CD4-positive, alpha-beta T cell treated with Interleukin-2 at 100 ng/mL for 4 hours (primary cell): ENCODE data around the gene PDE6A.
"Not testable (repeated sequence)": the region's sequence is repeated elsewhere in the genome, so short reads cannot be mapped to it uniquely, and the experiment has no call there.

Experiments used
- DNase-seq: peaks from one replicate; pipeline ENCODE4 v3.0.0-alpha.2; 2020; ENCODE audit warnings: low spot score

PDE6A gene

DNA sequence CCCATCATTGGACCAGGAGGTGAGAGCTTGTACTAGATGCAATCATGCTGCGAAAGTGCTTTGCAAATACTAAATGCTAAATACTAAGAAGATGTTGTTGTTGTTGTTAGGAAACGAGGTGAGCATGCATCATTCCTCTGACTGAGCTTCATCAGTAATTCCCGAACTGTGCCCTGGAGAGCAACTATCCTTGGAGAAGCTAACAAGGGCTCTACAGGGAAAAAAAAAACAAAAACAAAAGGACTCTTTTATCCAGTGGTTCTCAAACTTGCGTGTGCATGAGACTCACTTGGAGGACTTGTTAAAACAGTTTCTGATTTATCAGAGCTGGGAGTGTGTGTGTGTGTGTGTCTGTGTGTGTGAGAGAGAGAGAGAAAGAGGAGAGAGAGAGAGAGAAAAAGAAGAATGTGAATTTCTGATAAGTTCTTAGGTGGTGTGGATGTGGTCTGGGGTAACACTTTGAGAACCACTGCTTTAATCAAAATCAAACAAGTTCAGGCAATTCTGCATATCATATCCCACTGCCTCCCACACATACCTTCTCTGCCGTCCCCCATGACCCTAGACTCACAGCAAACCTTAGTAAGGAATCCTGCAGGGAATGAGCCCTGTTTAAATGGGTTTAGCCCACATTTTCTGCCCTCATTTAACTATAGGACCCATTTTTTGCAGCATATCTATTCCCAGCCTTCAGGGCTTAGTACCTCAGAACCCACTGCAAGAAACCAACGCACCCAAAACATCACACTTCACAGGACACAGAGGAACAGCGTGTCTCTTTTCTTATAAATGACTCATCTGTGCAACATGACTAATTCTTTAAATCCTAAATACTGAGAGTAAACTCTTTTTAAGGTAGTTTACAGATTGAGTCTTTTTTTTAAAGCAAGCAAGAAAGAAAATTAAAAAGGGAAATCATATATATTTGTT, 48.9 kb downstream of the PDE6A start:
- no peak for DNase-seq

DNA sequence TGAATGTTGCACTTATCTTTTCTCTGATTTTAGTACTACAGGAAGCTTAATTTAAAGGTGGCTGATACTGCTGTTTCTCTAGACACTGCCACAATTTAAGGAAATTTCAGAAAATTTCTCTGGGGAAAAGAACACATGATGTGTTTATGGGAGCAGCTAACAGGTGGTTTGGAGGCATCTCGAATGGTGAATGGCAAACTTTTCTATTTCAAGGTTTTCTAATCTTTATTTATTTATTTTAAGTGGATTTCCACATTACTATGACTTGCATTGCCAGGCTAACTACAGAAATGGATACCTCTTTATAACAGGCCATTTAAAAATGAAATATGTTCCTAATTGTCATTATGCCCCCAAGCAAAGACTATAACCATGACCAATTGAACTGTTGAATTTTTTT, 50.4 kb downstream of the PDE6A start:
- DNase-seq: no peak

DNA sequence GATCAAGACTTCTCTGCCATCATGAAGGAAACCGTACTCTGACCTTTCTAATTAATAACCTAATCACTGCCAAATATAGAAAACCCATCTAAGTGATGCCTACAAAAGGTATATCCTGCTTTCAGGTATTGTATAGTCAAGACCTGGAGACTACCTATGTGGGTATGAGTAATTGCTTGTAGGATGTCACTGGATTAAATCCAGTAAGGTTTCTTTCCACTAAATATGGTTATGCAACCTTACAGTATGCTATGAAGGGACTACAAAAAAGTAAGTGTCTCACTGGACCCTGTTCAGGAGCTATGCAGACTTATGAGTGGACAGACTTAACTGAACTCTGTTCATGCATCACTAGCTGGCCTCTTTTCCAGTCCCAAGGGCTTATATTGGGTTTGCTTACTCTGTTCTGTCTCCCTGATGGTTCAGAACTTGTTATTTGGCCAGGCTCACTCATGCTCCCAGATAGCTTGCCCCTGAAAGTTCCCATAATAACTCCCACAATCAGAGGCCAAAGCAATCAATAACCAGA, 51.1 kb downstream of the PDE6A start:
- DNase-seq: no peak

DNA sequence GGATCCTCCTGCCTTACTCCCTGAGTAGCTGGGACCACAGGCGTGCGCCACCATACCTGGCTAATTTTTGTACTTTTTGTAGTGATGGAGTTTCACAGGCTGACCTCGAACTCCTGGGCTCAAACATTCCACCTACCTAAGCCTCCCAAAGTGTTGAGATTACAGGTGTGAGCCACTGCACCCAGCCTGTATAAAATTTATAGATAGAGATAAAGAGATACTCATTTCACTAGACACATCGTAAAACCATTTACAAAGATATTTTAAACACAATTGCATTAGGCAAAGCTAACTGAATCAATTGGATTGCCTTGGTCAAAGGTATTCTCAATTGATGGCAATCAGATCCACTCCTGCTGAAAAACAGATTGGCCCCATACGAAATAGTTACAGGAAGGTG, 52.0 kb downstream of the PDE6A start:
- DNase-seq: no peak

DNA sequence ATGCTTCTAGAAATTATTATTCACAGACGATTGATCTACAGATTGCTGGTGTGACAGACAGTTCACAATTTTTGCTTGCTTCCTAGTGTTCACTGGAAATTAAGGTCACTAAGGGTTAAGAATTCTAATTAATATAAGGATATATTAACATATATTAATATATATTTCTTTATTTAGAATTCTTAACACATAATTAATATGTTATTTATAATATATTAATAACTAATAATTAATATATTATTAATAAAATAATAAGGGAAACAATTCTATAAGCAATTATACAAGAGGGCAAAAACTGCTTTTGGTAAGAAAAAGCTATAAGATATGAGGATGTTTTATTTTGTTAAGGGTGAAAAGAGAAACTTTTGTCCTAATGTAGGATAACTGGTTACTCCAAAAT, 56.3 kb downstream of the PDE6A start:
- no peak for DNase-seq

DNA sequence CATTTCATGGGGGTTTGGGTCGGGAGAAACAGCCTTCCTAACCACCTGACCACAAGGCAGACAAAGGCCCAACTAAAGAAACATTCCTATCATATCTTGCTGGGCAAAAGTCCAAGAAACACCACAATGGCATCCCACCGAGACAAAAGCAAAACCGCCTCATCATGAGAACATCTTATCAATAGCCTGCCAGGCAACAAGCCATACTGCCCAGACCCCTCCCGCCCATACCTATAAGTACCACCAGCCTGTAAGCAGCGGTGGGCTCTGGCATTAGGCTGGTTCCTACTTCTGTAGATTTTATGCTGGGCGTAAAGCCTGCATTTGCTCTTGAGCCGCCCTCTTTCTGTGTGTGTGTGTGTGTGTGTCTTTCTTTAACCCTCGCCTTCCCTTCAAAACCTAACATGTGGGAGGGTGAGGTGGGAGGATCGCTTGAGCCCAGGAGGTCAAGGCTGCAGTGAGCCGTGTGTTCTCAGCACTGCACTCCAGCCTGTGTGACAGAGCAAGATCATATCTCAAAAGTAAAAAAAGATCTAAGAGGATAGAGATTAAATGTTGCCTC, 56.9 kb downstream of the PDE6A start:
- DNase-seq: no peak

DNA sequence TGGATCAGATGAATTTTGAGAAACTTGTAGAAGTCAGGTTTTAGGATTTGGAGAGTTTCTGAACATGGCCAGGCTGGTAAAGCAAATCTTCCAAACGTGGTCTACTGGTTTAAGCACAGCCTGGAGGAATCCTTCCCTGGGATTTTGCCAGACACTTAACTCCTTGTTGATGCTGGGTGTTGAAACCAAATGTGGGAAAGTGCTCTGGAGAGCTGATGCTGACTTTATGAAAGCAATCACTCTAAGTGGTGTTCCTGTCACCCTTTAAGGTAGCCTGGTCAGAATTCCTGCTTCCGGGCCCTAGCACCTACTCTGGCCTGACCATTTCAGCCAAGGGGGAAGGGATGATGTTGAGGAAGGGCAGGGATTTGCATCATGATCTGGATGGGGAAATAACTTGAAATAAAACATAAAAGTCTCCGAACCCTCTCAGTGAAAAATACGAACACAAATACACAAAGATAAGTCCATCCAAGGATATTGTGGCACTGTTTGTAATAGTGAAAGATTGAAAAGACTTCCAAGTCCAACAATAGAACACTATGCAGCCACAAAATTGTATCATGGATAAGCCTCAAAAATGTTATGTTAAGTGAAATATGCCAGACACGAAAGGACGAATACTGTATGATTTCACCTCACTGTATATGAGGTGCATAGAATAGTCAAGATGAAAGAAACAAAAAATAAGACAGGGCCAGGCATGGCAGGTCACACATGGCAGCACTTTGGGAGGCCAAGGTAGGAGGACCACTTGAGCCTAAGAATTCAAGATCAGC, 57.7 kb downstream of the PDE6A start:
- no peak for DNase-seq

DNA sequence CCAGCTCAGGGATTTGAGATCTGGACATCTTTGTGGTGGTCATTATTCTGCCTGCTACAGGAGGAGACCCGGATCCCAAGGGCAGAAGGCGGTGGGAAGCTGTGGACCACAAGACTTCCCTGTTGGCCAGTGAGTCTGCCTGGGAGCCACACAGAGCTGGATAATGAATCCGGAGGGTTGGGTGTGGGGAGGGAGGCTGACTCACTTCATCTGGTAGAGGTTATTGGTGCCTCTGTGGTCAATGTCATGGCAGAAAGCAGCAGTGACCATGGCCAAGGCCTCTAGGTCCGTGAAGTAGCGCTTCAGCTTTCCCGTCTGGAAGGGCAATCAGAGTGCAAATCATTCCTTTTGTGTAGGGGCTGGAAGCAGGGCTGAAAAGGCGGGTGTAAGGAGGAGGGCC, 58.5 kb downstream of the PDE6A start:
- DNase-seq: no peak

DNA sequence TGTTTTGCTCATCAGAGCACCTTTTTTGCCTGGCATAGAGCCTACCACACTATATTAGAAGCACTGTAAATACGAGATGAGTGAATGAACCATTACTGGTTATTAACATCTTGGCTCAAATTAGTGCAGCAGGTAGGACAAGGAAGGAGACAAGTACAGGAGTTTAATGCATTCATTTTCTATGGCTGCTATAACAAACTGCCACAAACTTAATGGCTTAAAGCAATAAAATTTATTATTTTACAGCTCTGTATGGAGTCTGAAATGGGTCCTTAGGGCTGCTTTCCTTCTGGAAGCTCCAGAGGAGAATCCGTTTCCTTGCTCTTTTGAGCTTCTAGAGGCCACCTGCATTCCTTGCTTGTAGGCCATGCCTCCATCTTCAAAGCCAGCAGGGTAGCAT, 59.1 kb downstream of the PDE6A start:
- no peak for DNase-seq

DNA sequence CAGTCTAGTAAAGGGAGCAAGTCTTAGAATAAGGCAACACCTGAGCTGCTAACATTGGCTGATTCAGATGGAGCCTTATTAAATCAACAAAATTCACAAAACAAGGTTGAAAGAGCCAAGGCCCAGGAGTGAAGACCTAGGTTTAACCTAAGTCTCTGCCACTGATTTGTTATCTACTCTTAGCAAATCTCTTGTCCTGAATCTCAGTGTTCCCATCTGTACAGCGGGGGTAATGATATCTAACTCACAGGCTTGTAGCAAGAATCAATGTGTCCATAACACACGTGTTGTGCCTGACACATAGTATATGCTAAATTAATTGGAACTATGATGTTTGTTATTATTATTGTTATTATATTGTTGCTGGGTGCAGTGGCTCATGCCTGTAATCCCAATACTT, 61.0 kb downstream of the PDE6A start:
- DNase-seq: no peak

DNA sequence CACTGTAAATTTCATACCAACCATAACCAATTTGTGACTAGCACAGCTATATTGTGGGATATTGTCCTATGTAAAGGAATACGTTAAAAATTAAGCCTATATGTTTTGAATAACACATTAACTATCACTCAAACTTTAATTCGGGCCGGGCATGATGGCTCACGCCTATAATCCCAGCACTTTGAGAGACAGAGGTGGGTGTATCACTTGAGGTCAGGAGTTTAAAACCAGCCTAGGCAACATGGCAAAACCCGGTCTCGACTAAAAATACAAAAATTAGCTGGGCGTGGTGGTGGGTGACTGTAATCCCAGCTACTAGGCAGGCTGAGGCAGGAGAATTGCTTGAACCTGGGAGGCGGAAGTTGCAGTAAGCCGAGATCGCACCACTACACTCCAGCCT, 62.0 kb downstream of the PDE6A start:
- not testable (repeated sequence) for DNase-seq

DNA sequence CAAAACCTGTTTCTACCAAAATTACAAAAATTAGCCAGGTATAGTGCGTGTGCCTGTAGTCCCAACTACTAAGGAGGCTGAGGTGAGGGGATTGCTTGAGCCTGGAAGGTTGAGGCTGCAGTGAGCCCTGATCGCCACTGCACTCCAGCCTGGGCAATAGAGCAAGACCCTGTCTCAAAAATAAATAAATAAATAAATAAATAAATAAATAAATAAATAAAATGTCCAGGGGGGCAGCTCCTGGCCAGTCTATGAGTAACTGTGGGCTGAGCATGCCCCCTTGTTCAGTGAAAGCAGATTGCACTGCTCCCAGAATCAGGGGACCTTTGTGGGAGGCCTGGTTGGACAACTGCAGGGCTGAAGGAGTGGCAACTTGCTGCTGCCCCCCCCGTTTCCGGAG, 62.7 kb downstream of the PDE6A start:
- no peak for DNase-seq

DNA sequence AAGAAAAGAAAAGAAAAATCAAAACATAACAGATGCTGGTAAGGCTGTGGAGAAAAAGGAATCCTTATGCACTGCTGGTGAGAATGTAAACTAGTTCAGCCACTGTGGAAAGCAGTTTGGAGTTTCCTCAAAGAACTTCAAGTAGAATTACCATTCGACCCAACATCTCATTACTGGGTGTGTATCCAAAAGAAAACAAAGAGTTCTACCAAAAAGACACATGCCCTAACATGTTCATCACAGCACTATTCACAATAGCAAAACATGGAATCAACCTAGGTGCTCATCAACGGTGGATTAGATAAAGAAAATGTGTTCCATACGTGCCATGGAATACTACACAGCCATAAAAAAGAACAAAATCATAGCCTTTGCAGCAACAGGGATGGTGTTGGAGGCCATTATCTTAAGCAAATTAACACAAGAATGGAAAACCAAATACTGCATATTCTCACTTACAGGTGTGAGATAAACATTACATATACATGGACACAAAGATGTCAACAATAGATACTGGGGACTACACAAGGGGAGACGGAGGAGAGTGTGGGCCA, 63.4 kb downstream of the PDE6A start:
- DNase-seq: no peak

DNA sequence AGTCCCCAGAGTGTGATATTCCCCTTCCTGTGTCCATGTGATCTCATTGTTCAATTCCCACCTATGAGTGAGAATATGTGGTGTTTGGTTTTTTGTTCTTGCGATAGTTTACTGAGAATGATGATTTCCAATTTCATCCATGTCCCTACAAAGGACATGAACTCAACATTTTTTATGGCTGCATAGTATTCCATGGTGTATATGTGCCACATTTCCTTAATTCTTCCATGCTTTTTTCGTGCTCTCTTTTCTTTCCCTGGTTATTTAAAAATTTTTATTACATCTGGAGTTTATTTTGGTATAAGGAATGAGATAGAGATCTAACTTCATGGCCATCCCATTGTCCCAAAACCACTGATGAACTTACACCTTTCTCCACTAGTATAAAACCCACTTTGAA, 65.0 kb downstream of the PDE6A start:
- not testable (repeated sequence) for DNase-seq

DNA sequence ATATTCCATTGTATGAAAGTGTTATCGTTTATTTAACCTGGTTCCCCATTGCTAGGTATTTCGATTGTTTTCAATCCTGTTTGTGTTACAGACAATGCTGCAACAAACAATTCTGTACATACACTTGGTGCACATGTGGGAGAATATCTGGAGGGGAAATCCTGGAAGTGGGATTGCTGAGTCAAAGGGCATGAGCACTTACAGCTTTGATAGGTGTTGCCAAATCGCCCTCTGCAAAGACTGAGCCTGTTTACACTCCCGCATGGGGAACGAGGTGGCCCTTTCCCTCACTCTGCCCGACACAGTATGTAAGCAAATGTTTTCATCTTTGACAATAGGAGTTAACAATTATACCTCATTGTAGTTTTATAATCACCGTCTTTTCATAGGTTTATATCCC, 66.2 kb downstream of the PDE6A start:
- DNase-seq: no peak

DNA sequence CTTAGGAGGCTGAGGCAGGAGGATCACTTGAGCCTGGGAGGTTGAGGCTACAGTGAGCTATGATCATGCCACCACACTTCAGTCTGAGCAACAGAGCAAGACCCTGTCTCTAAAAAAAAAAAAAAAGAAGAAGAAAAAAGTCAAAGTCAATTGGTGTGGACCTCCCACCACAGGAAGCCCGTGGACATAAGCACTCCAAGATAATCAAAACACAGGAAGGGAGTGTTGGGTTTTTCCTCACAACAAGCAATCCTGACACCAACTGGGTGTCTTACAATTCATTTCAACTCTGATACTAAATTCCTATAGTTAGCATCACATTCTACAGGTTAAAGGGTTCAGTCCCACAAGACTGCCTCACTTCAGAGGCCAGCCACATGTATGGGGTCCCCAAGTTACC, 70.7 kb downstream of the PDE6A start:
- DNase-seq: no peak

DNA sequence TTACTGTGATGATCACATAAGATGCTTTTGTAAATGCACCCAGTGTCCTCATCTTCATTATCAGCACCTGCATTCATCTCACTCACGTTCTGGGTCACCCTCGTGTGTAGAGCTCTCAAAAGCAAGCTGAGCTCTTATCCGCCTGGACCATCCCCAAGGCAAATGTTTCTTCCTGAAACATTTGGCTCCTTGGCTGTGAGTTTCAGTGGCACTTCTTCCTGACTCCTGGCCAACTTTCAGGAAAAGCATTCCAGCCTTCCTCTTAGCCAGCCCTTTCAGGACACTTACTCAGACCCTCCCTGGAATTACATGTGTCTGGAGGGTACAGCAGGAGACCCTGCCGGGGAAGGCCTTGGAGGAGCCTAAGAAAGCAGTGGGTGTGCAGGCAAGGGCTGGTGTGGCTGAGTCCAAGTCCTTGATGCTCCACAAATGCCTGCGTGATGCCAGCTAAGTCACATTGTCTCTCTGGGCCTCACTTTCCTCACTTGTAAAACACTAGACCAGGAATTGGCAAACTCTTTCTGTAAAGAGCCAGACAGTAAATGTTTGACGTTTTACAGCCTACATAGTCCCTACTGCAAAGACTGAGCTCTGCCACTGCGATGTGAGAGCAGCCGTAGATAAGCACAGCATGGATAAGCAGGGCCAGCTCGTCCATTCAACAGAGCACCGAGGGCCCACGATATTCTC, 72.1 kb downstream of the PDE6A start:
- no peak for DNase-seq

DNA sequence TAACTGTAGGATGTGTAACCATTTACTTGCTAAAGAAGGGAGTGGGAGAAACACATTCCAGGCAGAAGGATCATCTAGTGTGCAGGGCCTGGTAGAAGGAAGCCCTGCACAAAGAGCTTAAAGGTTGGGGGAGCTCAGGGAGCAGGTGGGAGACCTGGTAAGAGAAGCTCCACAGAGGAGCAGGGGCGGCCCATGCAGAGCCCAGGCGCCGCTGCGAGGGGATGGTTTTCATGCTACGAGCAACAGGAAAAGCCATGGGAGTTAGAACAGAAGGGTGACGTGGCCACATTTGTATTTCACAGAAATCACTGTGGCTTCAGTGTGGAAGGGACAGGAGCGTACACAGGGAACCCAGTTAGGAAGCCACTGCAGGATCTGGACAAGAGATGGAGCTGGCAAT, 73.1 kb downstream of the PDE6A start:
- no peak for DNase-seq

DNA sequence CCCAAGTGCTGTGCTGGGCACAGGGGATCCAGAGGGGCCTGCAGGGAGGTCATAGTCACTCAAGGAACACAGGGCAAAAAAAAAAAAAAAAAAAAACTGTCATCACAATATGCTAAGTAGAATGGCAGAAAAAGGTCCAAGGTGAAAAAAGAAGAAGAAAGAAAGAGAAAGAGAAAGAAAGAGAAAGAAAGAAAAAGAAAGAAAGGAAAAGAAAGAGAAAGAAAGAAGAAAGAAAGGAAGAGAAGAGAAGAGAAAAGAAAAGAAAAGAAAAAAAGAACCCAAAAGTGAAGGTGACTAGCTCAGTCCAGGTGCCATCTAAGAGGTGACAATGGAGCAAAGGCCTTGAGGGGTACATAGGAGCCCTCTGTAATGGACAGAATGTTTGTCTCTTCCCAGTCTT, 73.9 kb downstream of the PDE6A start:
- no peak for DNase-seq

DNA sequence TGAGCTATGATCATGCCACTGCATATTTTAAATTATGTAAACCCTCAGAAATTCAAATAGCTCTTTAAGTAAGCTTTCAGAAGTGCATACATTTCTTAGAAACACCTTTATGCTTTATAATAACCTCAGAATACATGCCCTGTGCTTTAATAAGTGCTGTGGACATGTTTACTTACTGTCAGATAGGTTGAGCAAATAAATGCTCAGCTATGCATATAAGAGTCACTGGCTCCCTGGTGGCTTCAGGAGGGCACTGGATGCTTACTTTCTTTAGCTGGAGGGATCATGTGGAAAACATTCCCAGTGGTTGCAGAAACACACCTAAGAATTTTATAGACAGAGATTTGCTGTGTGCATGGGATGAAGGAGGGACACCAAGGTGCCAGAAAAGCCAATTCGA, 74.4 kb downstream of the PDE6A start:
- no peak for DNase-seq

DNA sequence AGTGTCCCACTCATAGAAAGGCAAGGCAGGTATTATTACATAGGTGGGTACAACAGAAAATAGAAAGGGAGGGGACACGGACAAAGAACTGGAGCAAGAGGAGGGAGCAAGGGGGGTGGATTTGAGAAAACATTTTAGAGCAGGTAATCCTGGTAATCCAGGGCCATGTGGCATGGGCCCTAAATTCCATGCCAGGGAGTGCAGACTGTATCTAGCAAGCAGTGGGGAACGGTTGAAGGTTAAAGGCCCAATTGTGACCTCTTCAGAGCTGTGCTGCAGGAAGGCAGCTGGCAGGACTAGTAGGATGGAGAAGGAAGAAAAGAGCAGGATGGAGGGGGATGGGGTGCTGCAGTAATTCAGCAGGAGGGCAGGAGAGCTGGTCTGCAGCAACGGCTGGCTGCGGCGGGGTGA, 75.2 kb downstream of the PDE6A start:
- no peak for DNase-seq

DNA sequence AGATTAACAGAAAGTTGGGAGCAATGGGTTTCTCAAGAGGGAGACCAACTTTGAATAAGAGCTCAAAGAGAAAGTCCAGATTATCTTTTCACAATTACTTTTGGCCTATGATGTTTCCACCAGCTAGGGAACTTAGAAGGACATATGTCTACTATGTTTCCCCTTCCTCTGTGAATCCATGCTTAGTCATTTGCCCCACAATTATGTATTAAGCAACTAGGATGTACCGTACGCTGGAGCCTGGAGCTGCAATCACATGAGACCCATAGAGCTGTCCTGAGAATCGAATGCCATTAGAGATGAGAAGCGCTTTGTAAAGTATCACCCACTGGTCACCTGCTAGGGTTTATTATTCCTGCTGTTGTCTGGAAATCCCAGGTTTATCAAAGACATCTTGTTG, 78.8 kb downstream of the PDE6A start:
- DNase-seq: no peak
